OCI-LY7 (cell line): ENCODE results near the gene QPRT.

Experiments
- EZH2phosphoT487 ChIP-seq: fragments of 200-600 bp; sonication (generic); IDR thresholded peaks from 2 replicates; pipeline ENCODE4 v1.6.1; 2018; ENCODE audit warnings: low read depth, borderline replicate concordance, mild to moderate bottlenecking, mixed run types, antibody characterized with exemption, low read length, moderate library complexity, mixed read lengths
- TF ChIP-seq, protein P1 (sequence below): fragments of 200-600 bp; sonication (generic); conservative IDR thresholded peaks from 2 replicates; pipeline ENCODE4 v1.5.1; 2014; ENCODE audit warnings: mild to moderate bottlenecking, antibody characterized with exemption, low read length, moderate library complexity, mixed read lengths

DNA sequence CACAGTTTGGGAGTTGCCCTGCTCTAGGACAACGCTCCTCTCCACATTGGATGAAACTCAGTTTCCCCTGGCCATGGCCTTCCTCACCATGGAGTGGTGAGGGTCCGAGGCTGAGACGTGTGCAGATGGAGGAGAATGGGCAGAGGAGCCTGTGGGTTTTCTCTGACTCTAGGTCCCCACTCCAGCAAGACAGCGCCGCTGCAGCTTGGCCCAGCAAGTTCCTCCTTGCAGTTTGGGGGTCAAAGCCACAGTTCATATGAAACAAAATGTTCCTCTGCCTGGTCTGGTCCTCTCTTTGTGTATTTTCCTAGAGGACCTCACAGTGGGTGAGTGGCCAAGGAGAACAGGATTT is 64.5 kb downstream of the QPRT start:
- TF ChIP-seq, protein P1, sequence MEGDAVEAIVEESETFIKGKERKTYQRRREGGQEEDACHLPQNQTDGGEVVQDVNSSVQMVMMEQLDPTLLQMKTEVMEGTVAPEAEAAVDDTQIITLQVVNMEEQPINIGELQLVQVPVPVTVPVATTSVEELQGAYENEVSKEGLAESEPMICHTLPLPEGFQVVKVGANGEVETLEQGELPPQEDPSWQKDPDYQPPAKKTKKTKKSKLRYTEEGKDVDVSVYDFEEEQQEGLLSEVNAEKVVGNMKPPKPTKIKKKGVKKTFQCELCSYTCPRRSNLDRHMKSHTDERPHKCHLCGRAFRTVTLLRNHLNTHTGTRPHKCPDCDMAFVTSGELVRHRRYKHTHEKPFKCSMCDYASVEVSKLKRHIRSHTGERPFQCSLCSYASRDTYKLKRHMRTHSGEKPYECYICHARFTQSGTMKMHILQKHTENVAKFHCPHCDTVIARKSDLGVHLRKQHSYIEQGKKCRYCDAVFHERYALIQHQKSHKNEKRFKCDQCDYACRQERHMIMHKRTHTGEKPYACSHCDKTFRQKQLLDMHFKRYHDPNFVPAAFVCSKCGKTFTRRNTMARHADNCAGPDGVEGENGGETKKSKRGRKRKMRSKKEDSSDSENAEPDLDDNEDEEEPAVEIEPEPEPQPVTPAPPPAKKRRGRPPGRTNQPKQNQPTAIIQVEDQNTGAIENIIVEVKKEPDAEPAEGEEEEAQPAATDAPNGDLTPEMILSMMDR = no peak
- no peak for TF ChIP-seq EZH2phosphoT487
